ENCODE data around the gene MRPS6. TPM values are rescaled to one million over a fixed set of nuclear protein-coding genes. Genes with fewer than 3 reads are reported as not detected.

MRPS6 gene
- total RNA-seq, 4 donors from 2014 or later = 33.1 to 63.7 (median 39.3) TPM

DNA sequence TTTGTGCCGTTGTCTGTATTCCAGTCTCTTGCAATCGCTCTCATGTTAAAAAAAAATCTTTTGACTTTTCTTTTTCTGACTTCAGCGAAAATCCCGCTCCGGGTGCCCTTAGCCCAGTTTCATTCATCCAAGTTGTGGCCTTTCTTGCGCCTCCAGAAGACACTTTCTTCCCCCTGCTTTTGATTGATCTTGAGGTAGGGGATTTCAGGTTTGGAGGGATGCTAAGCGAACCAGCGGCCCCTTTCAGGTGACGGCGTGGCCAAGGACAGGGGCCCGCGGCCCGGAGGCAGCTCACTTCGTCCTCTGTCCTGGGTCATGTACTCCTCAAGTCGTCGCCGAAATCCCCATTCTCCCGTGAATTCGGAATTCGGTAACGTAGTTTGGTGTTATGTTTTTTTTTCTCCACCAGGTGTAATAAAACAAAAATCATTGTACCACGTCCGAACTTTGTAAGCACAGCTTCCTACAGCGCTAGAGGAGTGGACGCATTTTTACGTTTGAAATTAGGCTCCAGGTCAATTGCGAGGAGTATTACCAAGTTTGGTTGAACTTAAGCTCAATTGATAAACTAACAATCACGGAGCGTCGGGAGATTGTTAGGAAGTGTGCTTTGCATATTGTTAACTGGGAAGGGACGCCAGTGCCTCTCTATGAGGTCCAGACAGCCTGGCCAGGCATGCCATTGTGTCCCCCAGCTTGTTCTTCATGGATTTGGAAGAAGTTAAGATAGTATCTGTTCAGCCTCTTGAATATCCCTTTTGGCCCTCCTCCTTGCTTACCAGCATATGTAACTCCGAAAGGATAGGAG lies 1.1 kb downstream of the MRPS6 start:
- Histone ChIP-seq H3K36me3 (no peaks in the 10 kb centered on the region), H3K9me3 (no peaks in the 10 kb centered on the region), H3K4me3 (peak overlapping the region; percentile 80 to 84), H3K27me3 (no peaks in the 10 kb centered on the region), H3K27ac (peak overlapping the region in 3 of 4 donors; percentile 88 to 93 (median 91)), H3K4me1 (peaks cover 6 to 65% (median 8%) of the 10 kb centered on the region in 3 donors)
- ATAC-seq = no peak
- WGBS, 2 donors (ENCODE audit: low coverage in 1 of 2) = 3 to 12% methylated on average over 14 to 15 of the region's 32 CpGs
- TF ChIP-seq CTCF (IDR thresholded peaks at IDR 0.05) (no peak), POLR2A (IDR thresholded peaks at IDR 0.05) (no peak), EP300 (IDR thresholded peaks at IDR 0.05) (no peak)

DNA sequence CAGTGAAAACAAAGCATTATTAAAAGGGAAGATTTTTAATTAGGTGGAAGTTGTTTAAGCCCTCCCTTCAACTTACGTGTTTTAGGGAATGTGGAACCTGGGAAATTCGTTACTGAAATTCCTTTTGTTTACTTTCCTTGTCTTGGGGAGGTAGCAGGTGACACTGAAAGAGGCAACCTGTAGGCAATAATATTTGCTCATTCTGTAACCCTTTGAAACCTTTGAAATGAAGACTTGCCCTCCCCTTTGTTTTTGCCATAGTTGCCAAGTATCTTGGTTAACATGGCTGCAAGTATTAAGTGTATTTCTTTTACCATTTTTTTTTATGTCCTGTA lies 1.7 kb downstream of the MRPS6 start:
- WGBS, 2 donors (ENCODE audit: low coverage in 1 of 2) = 27 to 80% methylated on average over 1 to 2 of the region's 2 CpGs
- no peaks in the 10 kb centered on the region for H3K27me3 ChIP-seq
- no peak for ATAC-seq
- TF ChIP-seq EP300 (IDR thresholded peaks at IDR 0.05) = no peak
- TF ChIP-seq POLR2A (IDR thresholded peaks at IDR 0.05) = no peak
- no peak for TF ChIP-seq POLR2AphosphoS5 (IDR thresholded peaks at IDR 0.05)
- TF ChIP-seq CTCF (IDR thresholded peaks at IDR 0.05) = no peak
- H3K9me3 ChIP-seq = no peaks in the 10 kb centered on the region
- H3K4me1 ChIP-seq = peaks cover 6 to 71% (median 8%) of the 10 kb centered on the region in 3 donors
- peak overlapping the region in 1 of 4 donors; percentile 88 for H3K27ac ChIP-seq
- H3K36me3 ChIP-seq = no peaks in the 10 kb centered on the region
- H3K4me3 ChIP-seq = peak overlapping the region; percentile 80 to 84

GRCh38 chr21:34075760-34076660 lies 2.6 kb downstream of the MRPS6 start:
- Histone ChIP-seq H3K36me3 (no peaks in the 10 kb centered on the region), H3K9me3 (no peaks in the 10 kb centered on the region), H3K27me3 (no peaks in the 10 kb centered on the region), H3K27ac (no peak overlapping the region), H3K4me3 (peak overlapping the region; percentile 13 to 80), H3K4me1 (peaks cover 6 to 80% (median 8%) of the 10 kb centered on the region in 3 donors)
- TF ChIP-seq POLR2A (IDR thresholded peaks at IDR 0.05) (no peak), EP300 (IDR thresholded peaks at IDR 0.05) (no peak), POLR2AphosphoS5 (IDR thresholded peaks at IDR 0.05) (no peak), CTCF (IDR thresholded peaks at IDR 0.05) (no peak)
- 57 to 70% methylated on average over 9 of the region's 9 CpGs for WGBS, 2 donors (ENCODE audit: low coverage in 1 of 2)
- ATAC-seq = no peak

GRCh38 chr21:34076835-34077234 lies 3.5 kb downstream of the MRPS6 start:
- Histone ChIP-seq H3K27ac (no peak overlapping the region), H3K4me1 (peaks cover 6 to 86% (median 8%) of the 10 kb centered on the region in 3 donors), H3K9me3 (no peaks in the 10 kb centered on the region), H3K27me3 (no peaks in the 10 kb centered on the region), H3K4me3 (no peak overlapping the region), H3K36me3 (no peaks in the 10 kb centered on the region)
- TF ChIP-seq CTCF (IDR thresholded peaks at IDR 0.05) = no peak
- no peak for TF ChIP-seq POLR2AphosphoS5 (IDR thresholded peaks at IDR 0.05)
- no peak for TF ChIP-seq EP300 (IDR thresholded peaks at IDR 0.05)
- TF ChIP-seq POLR2A (IDR thresholded peaks at IDR 0.05) = no peak
- 88 to 100% methylated on average over 1 of the region's 1 CpG for WGBS, 2 donors (ENCODE audit: low coverage in 1 of 2)
- no peak for ATAC-seq
